ENCODE data around the gene LTBP2. TPM values are rescaled to one million over a fixed set of nuclear protein-coding genes. Genes with fewer than 3 reads are reported as not detected.

The LTBP2 gene
- total and polyA plus RNA-seq, 2 of the 13 experiments (the other 11 are each of a cell fraction or from before 2014, with no cell fraction given): 0.20 to 0.41 TPM

GRCh38 chr14:74569806-74570591 is 42.0 kb downstream of the LTBP2 start (continued):
- TF ChIP-seq KMT2A (CRISPR knock-in tag; IDR thresholded peaks at IDR 0.05): no peak
- TF ChIP-seq DDIT3 (CRISPR knock-in tag; IDR thresholded peaks at IDR 0.05): no peak
- no peak for TF ChIP-seq KAT8 (CRISPR knock-in tag; IDR thresholded peaks at IDR 0.05)
- no peak for TF ChIP-seq ZNF12 (CRISPR knock-in tag; IDR thresholded peaks at IDR 0.05)
- no peak for TF ChIP-seq AFF4 (CRISPR knock-in tag; IDR thresholded peaks at IDR 0.05)
- no peak for TF ChIP-seq ZNF136 (CRISPR knock-in tag; IDR thresholded peaks at IDR 0.05; ENCODE audit: low read depth)
- no peak for TF ChIP-seq HNRNPK (IDR thresholded peaks at IDR 0.05; ENCODE audit: low read depth, low read length, poor library complexity, severe bottlenecking)
- no peak for TF ChIP-seq ZNF7 (CRISPR knock-in tag; IDR thresholded peaks at IDR 0.05)
- no peak for TF ChIP-seq ZFP37 (CRISPR knock-in tag; IDR thresholded peaks at IDR 0.05; ENCODE audit: borderline replicate concordance)
- no peak for TF ChIP-seq ZBTB39 (CRISPR knock-in tag; IDR thresholded peaks at IDR 0.05)
- TF ChIP-seq SRF (IDR thresholded peaks at IDR 0.05; ENCODE audit: low read depth, low read length): no peak
- TF ChIP-seq RARA (CRISPR knock-in tag; IDR thresholded peaks at IDR 0.05): 0 out of 2 replicates have a peak, but pooled peaks have one; percentile 10
- TF ChIP-seq ZNF337 (CRISPR knock-in tag; IDR thresholded peaks at IDR 0.05; ENCODE audit: borderline replicate concordance, low read depth): no peak
- no peak for TF ChIP-seq CREB3 (CRISPR knock-in tag; IDR thresholded peaks at IDR 0.05)
- TF ChIP-seq CBX5 (CRISPR knock-in tag; IDR thresholded peaks at IDR 0.05; ENCODE audit: borderline replicate concordance): no peak
- TF ChIP-seq GPN1 (CRISPR knock-in tag; IDR thresholded peaks at IDR 0.05; ENCODE audit: borderline replicate concordance): no peak
- TF ChIP-seq MIER2 (CRISPR knock-in tag; IDR thresholded peaks at IDR 0.05): no peak
- no peak for TF ChIP-seq KDM4B (CRISPR knock-in tag; IDR thresholded peaks at IDR 0.05)
- 0 out of 2 replicates have a peak, but pooled peaks have one; percentile 14 for TF ChIP-seq FOXO1 (CRISPR knock-in tag; IDR thresholded peaks at IDR 0.05)
- no peak for TF ChIP-seq ZNF567 (CRISPR knock-in tag; IDR thresholded peaks at IDR 0.05; ENCODE audit: borderline replicate concordance)
- no peak for TF ChIP-seq SIN3B (IDR thresholded peaks at IDR 0.05; ENCODE audit: low read length)
- no peak for TF ChIP-seq ZNF3 (CRISPR knock-in tag; IDR thresholded peaks at IDR 0.05)
- no peak for TF ChIP-seq HNRNPUL1 (IDR thresholded peaks at IDR 0.05; ENCODE audit: low read depth, low read length)

Data from HepG2 (cell line).